Measurements from ENCODE around the gene ACAP2. TPM values are rescaled to one million over a fixed set of nuclear protein-coding genes. Genes with fewer than 3 reads are reported as not detected.

Gene ACAP2
- polyA plus RNA-seq, 3 donors = 41.5 to 96.5 (median 71.6) TPM

DNA sequence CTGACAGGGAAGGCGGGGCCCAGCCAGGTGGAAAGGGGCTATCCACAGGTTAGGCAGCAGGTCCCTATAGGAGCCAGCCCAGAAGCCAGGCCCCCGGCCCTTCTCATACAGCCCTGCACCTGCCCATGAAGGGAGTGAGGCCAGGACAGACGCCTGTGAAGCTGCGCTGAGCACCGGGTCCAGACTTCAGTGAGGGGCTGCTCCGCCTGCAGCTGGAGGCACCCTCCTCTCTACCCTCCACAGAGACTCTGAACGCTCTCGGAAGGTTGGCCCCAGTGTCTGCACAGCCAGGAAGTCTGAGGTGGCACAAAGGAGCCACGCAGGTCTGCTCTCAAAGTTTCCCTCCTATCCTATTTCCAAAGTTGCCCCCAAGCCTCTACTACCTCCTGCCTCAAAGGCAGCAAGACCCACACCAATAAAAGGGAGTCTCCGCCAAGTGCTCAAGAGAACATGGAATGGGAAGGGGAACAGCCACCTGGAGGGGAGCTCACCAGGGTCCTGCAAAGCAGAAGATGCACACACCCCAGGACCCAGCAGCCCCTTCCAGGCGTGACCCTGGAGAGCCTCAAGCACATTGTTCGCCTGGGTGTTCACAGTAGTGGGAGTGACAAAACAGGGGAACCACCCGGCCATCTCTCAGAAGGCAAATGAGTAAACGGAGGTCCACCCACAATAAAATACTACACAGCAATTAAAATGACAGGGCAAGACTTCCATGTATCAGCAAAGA is 191.3 kb downstream of the ACAP2 start:
- Histone ChIP-seq H3K36me3 (replicated peaks in 1 of 2; ENCODE audit: control insufficient read depth in 1 of 2, insufficient read depth in 2 of 2, low read length in 2 of 2) (peaks cover 0 to 11% of the 10 kb centered on the region in 2 donors), H4K20me1 (ENCODE audit: insufficient read depth, low read length) (peaks cover 8% of the 10 kb centered on the region), H3K27ac (ENCODE audit: low read depth in 1 of 2, low read length in 2 of 2) (no peak overlapping the region), H3K4me1 (ENCODE audit: control insufficient read depth in 1 of 2, insufficient read depth in 2 of 2, low read length in 2 of 2) (no peaks in the 10 kb centered on the region), H3K4me2 (replicated peaks; ENCODE audit: extremely low read depth, low read length, poor library complexity, severe bottlenecking) (no peak overlapping the region), H3K79me2 (ENCODE audit: insufficient read depth, low read length) (peaks cover 9% of the 10 kb centered on the region), H3K9ac (ENCODE audit: insufficient read depth, low read length, poor library complexity, severe bottlenecking) (no peak overlapping the region), H3K27me3 (ENCODE audit: control insufficient read depth in 2 of 2, insufficient read depth in 2 of 2, low read length in 2 of 2) (no peaks in the 10 kb centered on the region), H2AFZ (ENCODE audit: insufficient read depth, low read depth, low read length, poor library complexity, severe bottlenecking) (no peak overlapping the region), H3K4me3 (replicated peaks in 1 of 3; ENCODE audit: low read depth in 2 of 3, low read length in 3 of 3) (no peak overlapping the region), H3K9me3 (replicated peaks in 1 of 2; ENCODE audit: control insufficient read depth in 1 of 2, insufficient read depth in 1 of 2, low read length in 2 of 2) (no peaks in the 10 kb centered on the region)
- Mint-ChIP-seq H3K36me3 (peaks cover 6 to 32% of the 10 kb centered on the region in 2 donors), H3K27ac (no peak overlapping the region), H3K4me1 (peaks cover 9% of the 10 kb centered on the region), H3K9me3 (peaks cover 0 to 3% (median 0%) of the 10 kb centered on the region in 7 donors), H3K4me3 (no peak overlapping the region), H3K27me3 (ENCODE audit: low read depth in 3 of 3) (peaks cover 0 to 4% (median 3%) of the 10 kb centered on the region in 3 donors)
- TF ChIP-seq, protein P1, sequence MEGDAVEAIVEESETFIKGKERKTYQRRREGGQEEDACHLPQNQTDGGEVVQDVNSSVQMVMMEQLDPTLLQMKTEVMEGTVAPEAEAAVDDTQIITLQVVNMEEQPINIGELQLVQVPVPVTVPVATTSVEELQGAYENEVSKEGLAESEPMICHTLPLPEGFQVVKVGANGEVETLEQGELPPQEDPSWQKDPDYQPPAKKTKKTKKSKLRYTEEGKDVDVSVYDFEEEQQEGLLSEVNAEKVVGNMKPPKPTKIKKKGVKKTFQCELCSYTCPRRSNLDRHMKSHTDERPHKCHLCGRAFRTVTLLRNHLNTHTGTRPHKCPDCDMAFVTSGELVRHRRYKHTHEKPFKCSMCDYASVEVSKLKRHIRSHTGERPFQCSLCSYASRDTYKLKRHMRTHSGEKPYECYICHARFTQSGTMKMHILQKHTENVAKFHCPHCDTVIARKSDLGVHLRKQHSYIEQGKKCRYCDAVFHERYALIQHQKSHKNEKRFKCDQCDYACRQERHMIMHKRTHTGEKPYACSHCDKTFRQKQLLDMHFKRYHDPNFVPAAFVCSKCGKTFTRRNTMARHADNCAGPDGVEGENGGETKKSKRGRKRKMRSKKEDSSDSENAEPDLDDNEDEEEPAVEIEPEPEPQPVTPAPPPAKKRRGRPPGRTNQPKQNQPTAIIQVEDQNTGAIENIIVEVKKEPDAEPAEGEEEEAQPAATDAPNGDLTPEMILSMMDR (IDR thresholded peaks at IDR 0.05) = no peak
- 81% methylated on average over 10 of the region's 14 CpGs for WGBS (ENCODE audit: insufficient coverage)
- no peak for DNase-seq
- intact Hi-C loops (cut with micrococcal nuclease) = loop anchor here in 1 of 2 donors (10.0 kb wide), 1 partner anchor 147 kb away; no protein-coding TSS in a partner anchor

DNA sequence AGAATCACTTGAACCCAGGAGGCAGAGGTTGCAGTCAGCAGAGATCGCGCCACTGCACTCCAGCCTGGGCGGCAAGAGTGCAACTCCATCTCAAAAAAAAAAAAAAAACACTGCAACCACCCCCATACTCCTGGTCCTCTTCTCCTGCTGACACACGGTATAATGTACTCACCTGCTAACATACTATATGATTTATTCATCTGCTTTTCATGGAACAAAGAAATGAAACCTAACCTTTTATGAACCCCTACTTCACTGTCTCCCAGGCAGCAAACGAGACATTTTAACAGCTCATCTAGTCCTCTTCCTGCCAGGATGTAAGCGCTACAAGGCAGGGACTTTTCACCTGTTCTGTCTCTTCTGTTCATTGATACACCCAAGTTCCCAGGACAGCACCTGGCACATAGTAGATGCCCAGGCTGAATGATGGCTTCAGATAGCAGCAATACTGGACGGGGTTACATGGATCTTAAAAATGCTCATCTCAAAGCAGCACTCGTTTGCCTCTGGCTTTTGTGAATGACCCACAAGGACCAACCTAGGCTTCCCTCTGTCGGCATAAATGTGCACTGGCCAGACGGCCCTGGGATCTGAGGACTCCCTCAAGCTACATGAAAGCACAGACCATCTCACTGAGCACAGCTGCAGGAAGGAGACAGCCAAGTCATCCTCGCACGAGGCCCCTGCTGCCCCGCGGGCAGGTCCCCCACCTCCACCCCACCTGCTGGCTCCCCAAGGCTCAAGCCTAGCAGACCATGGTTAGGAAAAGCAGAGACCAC is 192.2 kb downstream of the ACAP2 start:
- WGBS (ENCODE audit: insufficient coverage) = 23% methylated on average over 8 of the region's 14 CpGs

More for the DNA sequence above, 192.2 kb downstream of the ACAP2 start:
- Mint-ChIP-seq H3K4me1 (peaks cover 9% of the 10 kb centered on the region), H3K27ac (peak overlapping the region in 2 of 7 donors; percentile 31 to 33), H3K9me3 (peaks cover 0 to 3% (median 0%) of the 10 kb centered on the region in 7 donors), H3K36me3 (peaks cover 10 to 31% of the 10 kb centered on the region in 2 donors), H3K4me3 (no peak overlapping the region), H3K27me3 (ENCODE audit: low read depth in 3 of 3) (peaks cover 0 to 4% (median 3%) of the 10 kb centered on the region in 3 donors)
- intact Hi-C loops (cut with micrococcal nuclease) = loop anchor here in 1 of 2 donors (10.0 kb wide), 1 partner anchor 146 kb away; no protein-coding TSS in a partner anchor
- Histone ChIP-seq H3K4me3 (replicated peaks in 1 of 3; ENCODE audit: low read depth in 2 of 3, low read length in 3 of 3) (no peak overlapping the region), H3K79me2 (ENCODE audit: insufficient read depth, low read length) (peaks cover 7% of the 10 kb centered on the region), H3K27ac (ENCODE audit: low read depth in 1 of 2, low read length in 2 of 2) (no peak overlapping the region), H3K4me1 (ENCODE audit: control insufficient read depth in 1 of 2, insufficient read depth in 2 of 2, low read length in 2 of 2) (no peaks in the 10 kb centered on the region), H4K20me1 (ENCODE audit: insufficient read depth, low read length) (peaks cover 8% of the 10 kb centered on the region), H3K27me3 (ENCODE audit: control insufficient read depth in 2 of 2, insufficient read depth in 2 of 2, low read length in 2 of 2) (no peaks in the 10 kb centered on the region), H2AFZ (ENCODE audit: insufficient read depth, low read depth, low read length, poor library complexity, severe bottlenecking) (no peak overlapping the region), H3K9me3 (replicated peaks in 1 of 2; ENCODE audit: control insufficient read depth in 1 of 2, insufficient read depth in 1 of 2, low read length in 2 of 2) (no peaks in the 10 kb centered on the region), H3K36me3 (replicated peaks in 1 of 2; ENCODE audit: control insufficient read depth in 1 of 2, insufficient read depth in 2 of 2, low read length in 2 of 2) (peaks cover 0 to 12% of the 10 kb centered on the region in 2 donors), H3K4me2 (replicated peaks; ENCODE audit: extremely low read depth, low read length, poor library complexity, severe bottlenecking) (no peak overlapping the region), H3K9ac (ENCODE audit: insufficient read depth, low read length, poor library complexity, severe bottlenecking) (no peak overlapping the region)
- no peak for DNase-seq
- TF ChIP-seq, protein P1 (IDR thresholded peaks at IDR 0.05) = no peak
